ENCODE measurements around the gene SLC38A2. TPM values are rescaled to one million over a fixed set of nuclear protein-coding genes. Genes with fewer than 3 reads are reported as not detected.

The SLC38A2 gene
- total RNA-seq, result 144 TPM
- long read RNA-seq, full-length matches to known transcripts, result 78 of 91 reads
- long read RNA-seq, partial matches to known transcripts, result 9 of 91 reads
- long read RNA-seq, other reads (novel, unspliced or antisense), result 4 of 91 reads

DNA sequence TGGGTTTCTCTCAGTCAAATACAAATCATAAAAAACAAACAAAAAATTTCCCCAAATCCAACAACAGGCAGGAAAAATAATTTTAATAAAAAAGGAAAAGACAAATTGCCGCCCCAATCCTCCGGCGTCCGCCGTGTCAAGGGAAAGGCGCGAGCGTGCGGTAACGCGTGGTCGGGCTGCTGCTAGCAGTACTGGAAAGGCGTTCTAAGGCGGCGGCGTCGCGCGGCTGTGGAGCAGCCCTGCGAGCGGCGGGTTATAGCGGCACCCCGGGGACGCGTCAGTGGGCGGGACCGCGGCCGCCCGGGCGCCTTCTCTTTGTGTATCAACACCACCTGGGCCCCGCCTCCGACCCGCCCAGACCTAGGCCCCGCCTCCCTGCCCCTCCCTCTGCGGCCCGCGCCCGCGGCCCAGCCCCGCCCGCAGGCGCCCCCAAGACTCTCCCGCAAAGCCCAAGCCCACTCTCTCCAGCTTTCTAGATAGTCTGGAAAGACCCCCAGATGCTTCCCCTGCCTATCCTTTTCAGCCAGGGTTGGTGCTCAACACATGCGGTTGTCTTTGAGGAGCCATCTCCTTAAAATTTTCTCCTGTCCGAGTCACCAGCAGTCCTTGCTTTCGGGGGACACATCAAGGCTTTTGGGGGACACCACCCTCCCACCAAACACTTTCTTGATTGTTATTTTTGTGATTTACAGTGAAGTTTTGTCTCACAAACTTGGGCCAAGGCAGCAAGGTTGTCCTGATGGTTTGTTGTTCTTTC, at the start of gene SLC38A2:
TSS of gene SLC38A2 (minus strand) at position 230 of the 757 bp plus-strand sequence. CDS start 1,480 bp downstream, outside the sequence.
- intact Hi-C loops (cut with DNase I), result loop anchor here (5.0 kb wide), 1 partner anchor 290 kb away; no protein-coding TSS in a partner anchor
- peak; percentile 100 for DNase-seq
- ATAC-seq (ENCODE audit: poor library complexity), result peak; percentile 94

DNA sequence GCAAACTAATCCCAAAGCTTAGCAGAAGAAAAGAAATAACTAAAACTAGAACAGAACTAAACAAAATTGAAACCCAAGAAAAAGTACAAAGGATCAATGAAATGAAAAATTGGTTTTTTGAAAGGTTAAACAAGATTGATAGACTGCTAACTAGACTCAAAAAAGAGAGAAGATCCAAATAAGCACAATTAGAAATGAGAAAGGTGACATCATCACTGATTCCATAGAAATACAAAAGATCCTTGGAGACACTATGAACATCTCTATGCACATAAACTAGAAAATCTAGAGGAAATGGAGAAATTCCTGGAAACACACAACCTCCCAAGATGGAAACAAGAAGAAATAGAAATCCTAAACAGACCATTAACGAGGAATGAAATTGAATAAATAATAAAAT, 47.1 kb upstream of the SLC38A2 start:
- no peak for ATAC-seq (ENCODE audit: poor library complexity)
- intact Hi-C loops (cut with DNase I), result no loop called here
- DNase-seq, result no peak

DNA sequence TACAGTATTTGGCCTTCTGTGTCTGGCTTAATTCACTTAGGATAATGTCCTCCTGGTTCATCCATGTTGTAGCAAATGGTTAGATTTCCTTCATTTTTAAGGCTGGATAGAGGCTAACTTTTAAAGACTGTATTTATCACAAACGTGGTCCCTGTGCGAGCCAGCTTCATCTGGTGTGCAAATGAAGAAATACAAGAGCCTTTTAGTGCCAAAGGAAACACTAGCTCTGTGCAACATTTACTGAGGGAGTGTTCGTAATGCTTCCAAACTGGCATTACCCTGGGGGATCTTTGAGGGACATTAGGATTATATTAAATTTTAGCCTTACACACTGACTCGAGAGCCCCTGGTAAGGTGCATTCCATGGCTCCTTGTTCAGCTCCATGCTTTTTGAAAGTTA, 43.0 kb upstream of the SLC38A2 start:
- intact Hi-C loops (cut with DNase I), result no loop called here
- DNase-seq (no peak), ATAC-seq (ENCODE audit: poor library complexity) (peak; percentile 64)

DNA sequence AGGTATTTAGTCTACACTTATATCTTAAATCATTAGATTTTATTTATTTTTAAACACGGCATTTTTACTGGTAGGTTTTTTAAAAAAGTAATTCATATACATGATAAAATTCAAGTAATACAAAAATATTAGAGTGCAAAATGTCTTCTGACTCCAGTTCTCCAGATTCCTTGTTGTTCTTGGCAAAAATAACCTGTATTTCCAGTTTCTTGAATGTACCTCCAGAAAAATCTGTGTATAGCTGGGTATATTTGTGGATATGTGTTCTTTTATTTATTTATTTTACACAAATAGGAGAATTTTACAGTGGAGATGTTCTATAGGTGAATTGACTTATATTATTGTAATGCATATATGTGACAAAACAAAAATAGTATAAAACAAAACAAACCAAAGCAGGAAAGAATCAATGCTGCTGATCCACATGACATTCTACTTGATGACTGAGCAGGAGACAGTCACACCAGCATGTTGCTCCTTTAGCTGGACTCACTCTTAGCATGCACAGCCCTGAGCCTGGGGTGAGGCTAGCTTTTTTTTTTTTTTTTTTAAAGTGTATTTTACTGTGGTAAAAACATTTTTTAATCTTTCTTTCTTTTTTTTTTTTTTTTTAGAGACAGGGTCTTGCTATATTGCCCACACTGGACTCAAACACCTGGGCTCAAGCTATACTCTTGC, 42.2 kb upstream of the SLC38A2 start:
- ATAC-seq (ENCODE audit: poor library complexity), result no peak

DNA sequence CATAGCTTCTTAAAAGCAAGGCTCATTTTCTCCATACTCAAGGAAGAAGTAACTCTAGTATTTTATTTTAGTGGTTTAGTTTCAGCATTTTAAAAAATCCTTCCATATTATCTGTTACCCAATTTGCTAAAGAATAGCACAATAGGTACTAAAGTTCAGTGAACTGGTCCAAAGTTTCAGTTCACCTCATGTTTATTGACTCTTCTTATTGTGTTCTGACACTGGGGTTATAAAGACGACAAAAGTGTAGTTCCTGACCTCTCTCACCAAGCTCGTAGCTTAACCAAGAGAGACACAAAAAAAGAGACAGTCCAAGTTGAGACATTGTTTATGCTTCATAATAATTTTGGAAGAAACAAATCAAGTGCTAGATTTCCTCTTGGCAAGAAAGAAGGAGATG, 40.8 kb upstream of the SLC38A2 start:
- no peak for ATAC-seq (ENCODE audit: poor library complexity)
- intact Hi-C loops (cut with DNase I), result no loop called here
- no peak for DNase-seq

More for the DNA sequence above, 42.2 kb upstream of the SLC38A2 start:
- DNase-seq, result no peak
- intact Hi-C loops (cut with DNase I), result no loop called here

DNA sequence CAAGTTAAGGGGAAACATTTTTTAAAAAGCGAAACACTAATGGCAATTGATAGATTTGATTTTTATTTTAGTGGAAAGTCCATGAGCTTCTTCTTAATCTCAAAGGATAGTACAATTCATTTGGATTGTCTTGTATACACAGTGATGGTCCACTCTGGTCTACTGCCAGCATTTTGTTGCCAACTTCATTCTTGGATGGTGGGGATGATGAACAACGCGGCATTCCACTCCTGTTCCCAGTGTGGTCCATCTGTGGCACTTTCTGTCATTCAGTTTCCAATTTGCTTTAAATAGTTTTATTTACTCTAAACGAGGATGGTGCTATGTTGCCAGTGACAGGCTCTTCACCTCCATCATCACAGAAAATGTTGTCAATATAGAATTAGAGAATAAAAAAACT, 40.3 kb upstream of the SLC38A2 start:
- no peak for ATAC-seq (ENCODE audit: poor library complexity)
- intact Hi-C loops (cut with DNase I), result no loop called here
- DNase-seq, result no peak

DNA sequence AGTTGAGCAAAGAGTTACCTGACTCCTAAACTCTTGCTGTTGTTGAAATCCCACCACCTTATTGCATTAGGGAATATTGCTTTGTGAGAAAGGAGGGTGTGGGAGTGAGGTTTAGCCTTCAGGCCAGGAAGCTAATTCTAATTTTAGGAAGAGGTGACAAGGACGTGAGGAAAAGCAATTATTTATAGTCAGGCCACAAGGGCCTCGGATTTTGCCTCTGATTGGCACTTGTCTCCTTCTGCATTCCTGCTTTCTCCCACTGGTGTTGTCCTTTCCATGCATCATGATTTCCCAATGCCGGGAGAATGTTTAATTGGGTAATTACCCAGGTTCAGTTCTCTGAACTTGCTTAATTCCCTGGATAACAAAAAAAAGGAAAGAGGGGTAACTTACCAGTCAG, 37.9 kb upstream of the SLC38A2 start:
- ATAC-seq (ENCODE audit: poor library complexity) (peak; percentile 90), DNase-seq (no peak)
- intact Hi-C loops (cut with DNase I), result no loop called here

DNA sequence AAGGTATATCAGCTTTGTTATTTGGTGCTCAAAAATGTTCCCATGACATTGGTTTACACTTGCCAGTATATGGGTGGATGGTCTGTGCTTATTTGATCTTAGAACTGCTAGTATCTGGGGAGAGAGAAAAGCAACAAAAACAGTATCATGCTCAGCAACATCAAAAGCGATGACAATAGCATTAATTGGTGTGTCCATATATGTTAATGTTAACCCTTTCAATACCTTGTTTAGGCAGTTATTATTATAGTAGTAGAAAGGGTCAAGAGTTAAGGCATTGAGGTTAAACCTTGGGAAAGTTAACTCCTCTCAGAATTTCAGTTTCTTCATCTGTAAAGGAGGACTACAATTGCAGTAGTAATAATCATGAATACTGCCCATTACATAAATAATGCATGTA, 37.4 kb upstream of the SLC38A2 start:
- DNase-seq (no peak), ATAC-seq (ENCODE audit: poor library complexity) (peak; percentile 30)
- intact Hi-C loops (cut with DNase I), result no loop called here

DNA sequence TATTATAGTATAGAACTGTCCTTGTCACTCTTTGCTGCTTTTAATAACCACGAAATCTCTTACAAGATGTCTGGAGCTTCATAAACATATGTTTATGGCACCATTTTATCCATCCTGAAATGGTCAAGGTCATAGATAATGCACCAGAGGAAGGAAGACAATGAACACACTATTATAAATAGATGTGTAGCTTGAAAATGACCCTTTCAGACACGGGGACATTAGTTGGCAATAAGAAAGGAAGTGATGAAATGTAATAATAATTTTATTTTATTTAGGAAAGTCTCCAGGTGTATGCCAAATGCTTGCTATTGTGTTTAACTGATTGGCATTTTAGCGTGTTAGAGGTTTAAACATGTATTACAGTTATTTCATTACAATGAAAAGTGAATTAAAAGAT, 36.8 kb upstream of the SLC38A2 start:
- no peak for ATAC-seq (ENCODE audit: poor library complexity)
- DNase-seq, result no peak
- intact Hi-C loops (cut with DNase I), result no loop called here

DNA sequence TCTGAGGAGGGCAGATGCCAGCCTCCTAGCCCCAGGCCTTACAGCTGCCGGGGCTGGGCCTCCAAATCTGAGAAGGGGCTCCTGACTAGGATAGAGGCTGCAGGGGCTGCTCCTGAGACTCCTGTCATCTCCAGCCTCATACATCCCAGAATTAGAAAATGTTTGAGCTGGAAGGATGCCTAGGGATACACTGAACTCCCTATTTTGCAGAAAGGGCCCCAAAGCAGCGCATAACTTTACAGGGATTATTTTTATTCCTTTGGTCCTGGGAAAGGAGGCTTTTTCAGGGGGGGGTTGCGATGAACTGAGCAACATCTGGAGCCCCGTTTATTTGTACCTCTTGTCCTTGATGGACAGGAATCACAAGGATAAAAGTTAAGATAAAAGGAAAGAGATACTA, 35.9 kb upstream of the SLC38A2 start:
- ATAC-seq (ENCODE audit: poor library complexity) (no peak), DNase-seq (no peak)
- intact Hi-C loops (cut with DNase I), result no loop called here

DNA sequence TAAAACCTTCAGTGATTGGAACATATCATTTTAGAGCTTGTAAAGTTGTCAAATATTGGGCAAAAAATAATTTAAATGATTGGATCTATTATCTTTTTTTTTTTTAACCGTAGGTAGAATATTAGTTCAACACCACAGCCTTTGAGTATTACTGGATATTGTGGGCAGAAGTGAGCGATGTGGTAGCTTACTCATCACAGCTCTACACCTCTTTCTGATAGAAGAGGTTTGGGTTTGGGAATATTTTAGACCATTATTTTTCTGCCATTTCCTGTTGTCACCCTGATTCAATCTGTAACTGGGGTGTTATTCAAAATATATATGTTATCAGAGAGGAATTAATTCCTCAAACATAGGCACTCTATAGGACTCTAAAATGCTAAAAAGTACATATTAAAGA, 34.8 kb upstream of the SLC38A2 start:
- no peak for ATAC-seq (ENCODE audit: poor library complexity)

DNA sequence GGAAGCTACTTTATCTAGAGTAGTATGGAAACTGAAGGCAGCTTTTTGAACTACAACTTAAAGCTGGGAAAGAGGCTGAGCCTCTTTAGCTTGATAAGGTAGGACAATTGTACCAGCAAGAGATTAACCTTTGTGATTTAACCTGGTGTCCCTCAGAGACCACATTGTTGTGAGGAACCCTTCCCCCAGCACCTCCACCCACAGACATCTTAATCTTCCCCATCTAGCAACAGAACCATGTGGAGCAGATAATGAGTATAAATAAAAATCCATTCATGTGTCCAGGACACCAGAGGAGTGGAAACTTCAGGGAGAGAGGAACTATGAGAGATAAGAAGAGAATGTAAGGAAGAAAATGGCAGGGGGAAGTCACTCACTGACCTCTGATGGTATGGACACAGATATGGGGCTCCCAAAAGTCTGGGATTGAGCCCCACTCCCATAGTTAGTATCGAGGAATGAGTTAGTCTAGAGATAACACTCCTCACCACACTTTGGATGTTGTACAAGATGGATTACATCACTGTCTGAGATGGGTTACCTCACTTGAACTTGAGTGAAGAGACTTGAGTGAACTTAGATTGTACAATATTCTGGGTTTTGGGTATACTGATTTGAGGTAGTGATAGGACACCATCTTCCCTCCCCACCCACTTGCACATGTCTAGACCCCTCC, 33.9 kb upstream of the SLC38A2 start:
- DNase-seq, result no peak
- no peak for ATAC-seq (ENCODE audit: poor library complexity)
- intact Hi-C loops (cut with DNase I), result no loop called here

More for the DNA sequence above, 34.8 kb upstream of the SLC38A2 start:
- intact Hi-C loops (cut with DNase I), result no loop called here
- DNase-seq, result no peak

DNA sequence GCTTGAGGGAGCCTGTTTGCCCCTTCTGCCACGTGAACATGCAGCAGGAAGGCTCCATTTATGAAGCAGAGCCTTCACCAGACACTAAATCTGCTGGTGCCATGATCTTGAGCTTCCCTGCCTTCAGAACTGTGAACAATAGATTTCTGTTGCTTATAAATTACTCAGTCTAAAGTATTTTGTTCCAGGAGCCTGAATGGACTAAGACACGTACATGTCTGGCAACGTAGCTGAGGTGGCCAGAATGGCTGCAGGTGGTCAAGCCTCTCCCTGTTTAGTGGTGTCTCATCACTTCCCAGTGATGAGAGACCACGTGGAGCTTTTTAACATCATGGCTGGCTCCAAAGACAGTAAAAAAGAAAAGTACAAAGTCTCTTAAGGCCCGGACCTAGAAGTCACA, 32.2 kb upstream of the SLC38A2 start:
- intact Hi-C loops (cut with DNase I), result no loop called here
- DNase-seq (no peak), ATAC-seq (ENCODE audit: poor library complexity) (no peak)

DNA sequence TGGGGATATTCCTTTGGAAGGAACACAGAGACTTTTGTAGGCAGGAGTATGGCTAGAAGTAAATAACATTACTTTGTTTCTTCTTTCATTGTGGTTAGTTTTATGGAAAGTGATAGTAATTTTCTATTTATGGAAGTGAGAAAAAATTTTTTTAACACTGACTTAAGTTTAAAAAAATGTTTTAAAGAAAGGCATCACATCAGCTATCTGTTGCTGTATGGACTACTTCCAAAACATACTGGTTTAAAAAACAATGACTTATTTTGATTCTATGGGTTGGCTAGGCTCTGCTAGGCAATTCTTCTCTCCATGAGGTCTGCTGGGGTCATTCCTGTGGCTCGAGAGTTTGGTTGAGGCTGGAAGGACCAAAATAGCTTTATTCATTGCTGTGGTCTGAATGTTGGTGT, 31.7 kb upstream of the SLC38A2 start:
- DNase-seq, result no peak
- no peak for ATAC-seq (ENCODE audit: poor library complexity)
- intact Hi-C loops (cut with DNase I), result no loop called here

DNA sequence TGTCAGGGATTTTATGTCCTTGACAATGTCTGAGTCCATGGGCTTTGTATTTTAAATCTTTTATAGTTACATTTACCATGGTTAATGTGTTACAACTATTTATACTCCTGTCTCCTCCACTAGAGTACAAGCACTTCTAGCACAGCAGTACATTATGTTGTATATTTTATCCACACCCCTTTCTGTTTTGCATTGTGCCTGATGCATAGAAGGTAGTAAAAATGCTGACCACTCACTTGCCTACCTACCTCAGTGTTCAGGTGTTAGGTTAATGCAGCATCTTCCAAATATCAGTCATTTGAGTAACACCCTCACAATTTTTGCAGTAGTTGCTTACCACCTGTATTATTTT, 31.1 kb upstream of the SLC38A2 start:
- DNase-seq (no peak), ATAC-seq (ENCODE audit: poor library complexity) (no peak)
- intact Hi-C loops (cut with DNase I), result no loop called here

DNA sequence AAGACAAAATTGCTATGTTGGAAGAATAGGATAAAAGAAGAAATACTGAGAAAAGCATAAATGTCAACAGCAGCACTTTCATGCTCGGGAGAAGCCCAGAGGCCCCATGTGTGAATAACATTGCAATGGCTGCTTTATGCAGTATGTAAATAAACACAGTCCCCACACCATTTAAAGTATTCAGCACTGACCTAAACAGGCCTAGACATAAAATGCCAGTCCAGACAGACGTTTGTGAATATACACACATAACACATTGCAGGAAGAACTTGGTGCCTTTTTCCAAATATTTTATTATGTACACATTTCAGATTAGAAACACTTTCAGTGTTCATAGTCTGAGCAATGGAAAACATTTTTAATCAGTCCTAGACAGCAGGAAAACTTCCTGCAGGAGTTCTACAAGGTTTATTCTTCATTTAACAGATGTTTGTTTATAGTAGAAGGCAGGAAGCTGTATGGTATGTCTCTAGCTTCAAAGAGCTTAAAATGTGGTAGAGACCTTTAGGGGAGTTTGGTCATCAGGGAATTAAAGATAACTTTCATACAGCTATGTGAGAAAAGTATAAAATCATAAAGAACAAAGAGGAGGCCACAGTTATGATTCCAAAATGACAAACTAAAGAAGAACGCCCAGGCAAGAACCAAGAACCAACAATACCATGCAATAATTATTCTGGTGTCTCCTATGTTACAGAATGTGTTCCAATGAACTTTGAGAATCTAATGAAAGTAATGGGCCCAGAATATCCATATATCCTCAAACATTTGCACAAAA, 30.6 kb upstream of the SLC38A2 start:
- intact Hi-C loops (cut with DNase I), result no loop called here
- DNase-seq (no peak), ATAC-seq (ENCODE audit: poor library complexity) (no peak)

DNA sequence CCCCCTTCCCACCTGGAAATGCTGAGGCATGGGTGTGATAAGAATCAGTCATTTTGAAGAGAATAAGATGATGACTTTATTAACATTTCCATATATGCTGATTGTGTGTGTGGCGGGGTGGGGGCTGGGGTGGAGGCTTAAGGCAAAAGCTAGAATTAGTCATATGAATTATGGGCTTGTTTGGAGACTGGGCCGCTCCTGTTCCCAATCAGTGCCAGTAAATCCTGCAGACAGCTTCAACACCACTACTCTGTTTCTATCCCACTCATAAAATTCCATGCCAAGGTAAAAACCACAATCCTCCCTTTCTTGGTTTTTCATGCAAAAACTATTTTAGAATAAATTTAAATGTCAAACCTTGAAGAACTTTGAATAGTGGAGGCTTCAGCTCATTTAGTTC, 29.9 kb upstream of the SLC38A2 start:
- ATAC-seq (ENCODE audit: poor library complexity) (peak; percentile 43), DNase-seq (no peak)
- intact Hi-C loops (cut with DNase I), result no loop called here

DNA sequence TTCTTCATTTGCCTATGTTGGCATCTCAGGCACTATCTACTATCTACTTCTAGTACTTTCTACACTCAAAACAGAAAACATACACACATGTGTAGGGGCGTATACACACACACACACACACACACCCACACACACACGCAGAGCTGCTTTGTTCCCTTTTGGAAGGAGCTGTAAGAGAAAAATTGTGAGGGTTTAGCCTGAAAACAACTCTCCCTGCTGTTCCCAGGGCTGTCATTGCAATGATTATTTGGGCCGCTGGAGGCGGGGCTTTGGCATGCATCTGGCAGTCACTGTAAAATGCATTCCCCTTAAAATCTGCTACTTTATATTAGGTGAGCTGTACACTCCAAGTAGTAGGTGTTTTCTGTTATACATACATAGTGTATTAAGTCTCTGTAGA, 29.1 kb upstream of the SLC38A2 start:
- intact Hi-C loops (cut with DNase I), result no loop called here
- DNase-seq (peak; percentile 57), ATAC-seq (ENCODE audit: poor library complexity) (peak; percentile 64)

DNA sequence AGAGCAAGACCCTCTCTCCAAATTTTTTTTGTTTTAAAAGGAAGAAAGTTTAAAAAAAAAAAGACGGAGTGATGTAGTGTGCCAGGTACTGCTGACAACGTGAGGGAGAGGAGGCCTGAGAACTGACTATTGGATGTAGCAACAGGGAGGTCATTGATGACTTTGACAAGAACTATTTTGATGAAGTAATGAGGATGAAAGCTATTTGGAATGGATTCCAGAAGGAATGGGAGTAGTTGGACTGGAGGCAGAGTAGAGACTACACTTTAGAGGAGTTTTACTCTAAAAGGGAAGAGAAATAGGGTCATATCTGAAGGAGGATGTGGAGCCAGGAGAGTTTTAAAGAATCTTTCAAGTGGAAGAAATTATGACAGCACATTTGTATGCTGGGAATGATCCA, 27.8 kb upstream of the SLC38A2 start:
- intact Hi-C loops (cut with DNase I), result no loop called here
- no peak for ATAC-seq (ENCODE audit: poor library complexity)
- no peak for DNase-seq
